SK-N-SH (cell line): ENCODE results near the gene FLRT3.
A peak's percentile ranks its signal among the peaks of the same experiment; 100 is the strongest.

Source experiments
- EP300 ChIP-seq, 2 experiments: IDR thresholded peaks; 2 replicates each; pipeline versions ENCODE4 v1.4.0 to v1.6.1; 2012; ENCODE audit warnings: borderline replicate concordance in 1 of 2, low read depth in 1 of 2, low read length in 1 of 2
- FOXM1 ChIP-seq: IDR thresholded peaks from 2 replicates; pipeline ENCODE4 v1.4.0; 2012; ENCODE audit warnings: low read depth, mild to moderate bottlenecking
- GABPA ChIP-seq: IDR thresholded peaks from 2 replicates; pipeline ENCODE4 v1.4.0; 2012; ENCODE audit warnings: low read depth, mild to moderate bottlenecking
- RAD21 ChIP-seq: IDR thresholded peaks from 2 replicates; pipeline ENCODE4 v1.6.1; 2012; ENCODE audit warnings: mild to moderate bottlenecking, low read length
- SMC3 ChIP-seq: IDR thresholded peaks from 2 replicates; pipeline ENCODE4 v1.6.1; 2012; ENCODE audit warnings: low read depth, low read length, improper control_type of control experiment
- TEAD4 ChIP-seq: IDR thresholded peaks from 2 replicates; pipeline ENCODE4 v1.4.0; 2012; ENCODE audit warnings: mild to moderate bottlenecking, borderline replicate concordance; ENCODE audit not compliant: insufficient read depth
- YY1 ChIP-seq: IDR thresholded peaks from 2 replicates; pipeline ENCODE4 v1.4.0; 2012; ENCODE audit warnings: low read depth, mild to moderate bottlenecking
- TF ChIP-seq, protein P1 (sequence below): fragments of 200-600 bp; sonication (generic); IDR thresholded peaks from 2 replicates; pipeline ENCODE4 v1.6.1; 2017; ENCODE audit warnings: antibody characterized with exemption, mild to moderate bottlenecking, moderate library complexity
- TF ChIP-seq, protein P2 (sequence below): fragments of 150-350 bp; IDR thresholded peaks from 2 replicates; pipeline ENCODE4 v1.6.1; 2016; ENCODE audit warnings: mild to moderate bottlenecking, low read depth, low read length
- TF ChIP-seq, protein P3 (sequence below): fragments of 150-350 bp; IDR thresholded peaks from 2 replicates; pipeline ENCODE4 v1.6.1; 2017; ENCODE audit warnings: antibody characterized with exemption, low read length, low read depth, borderline replicate concordance

DNA sequence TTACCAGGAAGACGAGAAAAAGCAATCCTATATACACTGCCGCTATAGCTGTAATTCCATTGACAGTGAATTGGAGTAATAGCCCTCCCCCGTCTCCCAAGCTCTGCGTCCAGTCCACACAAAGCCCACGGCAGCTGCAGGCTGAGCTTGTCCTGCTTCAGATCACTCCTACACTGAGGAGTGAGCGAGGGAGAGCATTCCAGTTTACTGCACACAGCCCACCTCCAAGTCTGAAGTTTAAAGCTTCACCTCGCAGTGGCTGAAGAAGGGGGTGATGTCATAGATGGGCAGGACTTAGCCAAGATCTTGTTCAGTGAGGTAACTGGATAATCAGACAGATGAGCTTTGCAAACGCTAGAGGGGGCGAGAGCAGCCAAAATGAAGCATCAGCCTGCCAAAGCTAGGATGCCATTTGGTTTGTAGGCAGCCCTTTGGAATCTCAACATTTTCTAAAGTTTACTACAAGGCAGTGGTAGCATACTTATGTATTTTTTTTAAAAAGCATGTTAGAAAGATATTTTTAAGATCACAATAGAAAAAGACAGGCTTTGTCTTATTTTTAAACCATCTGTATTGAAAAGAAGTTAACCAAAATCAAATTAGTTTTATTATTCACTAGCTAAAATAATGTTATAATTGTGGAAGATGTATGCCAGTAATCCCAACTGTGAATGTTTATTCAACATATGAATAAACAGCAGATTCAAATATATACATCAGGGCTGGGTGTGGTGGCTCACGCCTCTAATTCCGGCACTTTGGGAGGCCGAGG lies at the start of gene FLRT3:
- peak; percentile 88 for TF ChIP-seq SMC3
- TF ChIP-seq, protein P1, sequence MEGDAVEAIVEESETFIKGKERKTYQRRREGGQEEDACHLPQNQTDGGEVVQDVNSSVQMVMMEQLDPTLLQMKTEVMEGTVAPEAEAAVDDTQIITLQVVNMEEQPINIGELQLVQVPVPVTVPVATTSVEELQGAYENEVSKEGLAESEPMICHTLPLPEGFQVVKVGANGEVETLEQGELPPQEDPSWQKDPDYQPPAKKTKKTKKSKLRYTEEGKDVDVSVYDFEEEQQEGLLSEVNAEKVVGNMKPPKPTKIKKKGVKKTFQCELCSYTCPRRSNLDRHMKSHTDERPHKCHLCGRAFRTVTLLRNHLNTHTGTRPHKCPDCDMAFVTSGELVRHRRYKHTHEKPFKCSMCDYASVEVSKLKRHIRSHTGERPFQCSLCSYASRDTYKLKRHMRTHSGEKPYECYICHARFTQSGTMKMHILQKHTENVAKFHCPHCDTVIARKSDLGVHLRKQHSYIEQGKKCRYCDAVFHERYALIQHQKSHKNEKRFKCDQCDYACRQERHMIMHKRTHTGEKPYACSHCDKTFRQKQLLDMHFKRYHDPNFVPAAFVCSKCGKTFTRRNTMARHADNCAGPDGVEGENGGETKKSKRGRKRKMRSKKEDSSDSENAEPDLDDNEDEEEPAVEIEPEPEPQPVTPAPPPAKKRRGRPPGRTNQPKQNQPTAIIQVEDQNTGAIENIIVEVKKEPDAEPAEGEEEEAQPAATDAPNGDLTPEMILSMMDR, result peak; percentile 90
- TF ChIP-seq, protein P2, sequence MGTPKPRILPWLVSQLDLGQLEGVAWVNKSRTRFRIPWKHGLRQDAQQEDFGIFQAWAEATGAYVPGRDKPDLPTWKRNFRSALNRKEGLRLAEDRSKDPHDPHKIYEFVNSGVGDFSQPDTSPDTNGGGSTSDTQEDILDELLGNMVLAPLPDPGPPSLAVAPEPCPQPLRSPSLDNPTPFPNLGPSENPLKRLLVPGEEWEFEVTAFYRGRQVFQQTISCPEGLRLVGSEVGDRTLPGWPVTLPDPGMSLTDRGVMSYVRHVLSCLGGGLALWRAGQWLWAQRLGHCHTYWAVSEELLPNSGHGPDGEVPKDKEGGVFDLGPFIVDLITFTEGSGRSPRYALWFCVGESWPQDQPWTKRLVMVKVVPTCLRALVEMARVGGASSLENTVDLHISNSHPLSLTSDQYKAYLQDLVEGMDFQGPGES, result no peak
- no peak for TF ChIP-seq EP300 (IDR thresholded peaks at IDR 0.05; ENCODE audit: borderline replicate concordance in 1 of 2, low read depth in 1 of 2, low read length in 1 of 2)
- no peak for TF ChIP-seq YY1
- TF ChIP-seq, protein P3, sequence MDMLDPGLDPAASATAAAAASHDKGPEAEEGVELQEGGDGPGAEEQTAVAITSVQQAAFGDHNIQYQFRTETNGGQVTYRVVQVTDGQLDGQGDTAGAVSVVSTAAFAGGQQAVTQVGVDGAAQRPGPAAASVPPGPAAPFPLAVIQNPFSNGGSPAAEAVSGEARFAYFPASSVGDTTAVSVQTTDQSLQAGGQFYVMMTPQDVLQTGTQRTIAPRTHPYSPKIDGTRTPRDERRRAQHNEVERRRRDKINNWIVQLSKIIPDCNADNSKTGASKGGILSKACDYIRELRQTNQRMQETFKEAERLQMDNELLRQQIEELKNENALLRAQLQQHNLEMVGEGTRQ, result no peak
- no peak for TF ChIP-seq FOXM1
- no peak for TF ChIP-seq TEAD4
- no peak for TF ChIP-seq GABPA
- TF ChIP-seq RAD21, result peak; percentile 98
